ENCODE results near the gene SKI.

GRCh38 chr1:2355373-2356261, 127.5 kb downstream of the SKI start:
- TF ChIP-seq, protein P1, sequence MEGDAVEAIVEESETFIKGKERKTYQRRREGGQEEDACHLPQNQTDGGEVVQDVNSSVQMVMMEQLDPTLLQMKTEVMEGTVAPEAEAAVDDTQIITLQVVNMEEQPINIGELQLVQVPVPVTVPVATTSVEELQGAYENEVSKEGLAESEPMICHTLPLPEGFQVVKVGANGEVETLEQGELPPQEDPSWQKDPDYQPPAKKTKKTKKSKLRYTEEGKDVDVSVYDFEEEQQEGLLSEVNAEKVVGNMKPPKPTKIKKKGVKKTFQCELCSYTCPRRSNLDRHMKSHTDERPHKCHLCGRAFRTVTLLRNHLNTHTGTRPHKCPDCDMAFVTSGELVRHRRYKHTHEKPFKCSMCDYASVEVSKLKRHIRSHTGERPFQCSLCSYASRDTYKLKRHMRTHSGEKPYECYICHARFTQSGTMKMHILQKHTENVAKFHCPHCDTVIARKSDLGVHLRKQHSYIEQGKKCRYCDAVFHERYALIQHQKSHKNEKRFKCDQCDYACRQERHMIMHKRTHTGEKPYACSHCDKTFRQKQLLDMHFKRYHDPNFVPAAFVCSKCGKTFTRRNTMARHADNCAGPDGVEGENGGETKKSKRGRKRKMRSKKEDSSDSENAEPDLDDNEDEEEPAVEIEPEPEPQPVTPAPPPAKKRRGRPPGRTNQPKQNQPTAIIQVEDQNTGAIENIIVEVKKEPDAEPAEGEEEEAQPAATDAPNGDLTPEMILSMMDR (IDR thresholded peaks at IDR 0.05), result no peak
- TF ChIP-seq POLR2A (IDR thresholded peaks at IDR 0.05), result no peak
